GM23248 (cell line): ENCODE results near the gene FAM168A. TPM values are rescaled to one million over a fixed set of nuclear protein-coding genes. Genes with fewer than 3 reads are reported as not detected.

Experiments
- DNase-seq: peaks from one replicate; pipeline ENCODE4 v3.0.0-alpha.2; 2015
- H2AFZ ChIP-seq: fragments of 200-600 bp; sonication (generic); 2 replicates; pipeline ENCODE4 v1.6.1; 2016; ENCODE audit warnings: antibody characterized with exemption
- H3F3A ChIP-seq: fragments of 200-600 bp; sonication (generic); 2 replicates; pipeline ENCODE4 v1.6.1; 2016; ENCODE audit warnings: mild to moderate bottlenecking, antibody characterized with exemption, mixed run types; ENCODE audit not compliant: insufficient read depth
- H3K27ac ChIP-seq: fragments of 200-600 bp; sonication (generic); 2 replicates; pipeline ENCODE4 v1.5.1; 2016; ENCODE audit warnings: mild to moderate bottlenecking
- H3K27me3 ChIP-seq: fragments of 200-600 bp; sonication (generic); replicated peaks from 2 replicates; pipeline ENCODE4 v1.6.1; 2016; ENCODE audit warnings: mild to moderate bottlenecking; ENCODE audit not compliant: insufficient read depth
- H3K36me3 ChIP-seq: fragments of 200-600 bp; sonication (generic); 2 replicates; pipeline ENCODE4 v1.6.1; 2016; ENCODE audit warnings: low read depth, mild to moderate bottlenecking
- H3K4me1 ChIP-seq: fragments of 200-600 bp; sonication (generic); 2 replicates; pipeline ENCODE4 v1.6.1; 2016; ENCODE audit warnings: mild to moderate bottlenecking; ENCODE audit not compliant: insufficient read depth
- H3K4me2 ChIP-seq: fragments of 200-600 bp; sonication (generic); one replicate; pipeline ENCODE4 v1.6.1; 2016; ENCODE audit warnings: mild to moderate bottlenecking; ENCODE audit not compliant: unreplicated experiment
- H3K4me3 ChIP-seq: fragments of 200-600 bp; sonication (generic); 2 replicates; pipeline ENCODE4 v1.5.1; 2016; ENCODE audit warnings: mild to moderate bottlenecking
- H3K79me2 ChIP-seq: fragments of 200-600 bp; sonication (generic); 2 replicates; pipeline ENCODE4 v1.6.1; 2016; ENCODE audit warnings: mild to moderate bottlenecking; ENCODE audit not compliant: insufficient read depth
- H3K9ac ChIP-seq: fragments of 200-600 bp; sonication (generic); 2 replicates; pipeline ENCODE4 v1.6.1; 2016; ENCODE audit warnings: mild to moderate bottlenecking
- H3K9me2 ChIP-seq: fragments of 200-600 bp; sonication (generic); 2 replicates; pipeline ENCODE4 v1.6.1; 2016; ENCODE audit warnings: mixed run types, mild to moderate bottlenecking, moderate library complexity; ENCODE audit not compliant: insufficient read depth
- H3K9me3 ChIP-seq: fragments of 200-600 bp; sonication (generic); one replicate; pipeline ENCODE4 v1.6.1; 2017; ENCODE audit warnings: low read depth
- H4K20me1 ChIP-seq: fragments of 200-600 bp; sonication (generic); 2 replicates; pipeline ENCODE4 v1.6.0; 2016; ENCODE audit not compliant: insufficient read depth
- EZH2 ChIP-seq: fragments of 200-600 bp; sonication (generic); IDR thresholded peaks from 2 replicates; pipeline ENCODE4 v1.6.1; 2018; ENCODE audit warnings: antibody characterized with exemption, mild to moderate bottlenecking; ENCODE audit not compliant: insufficient read depth, poor library complexity, severe bottlenecking
- EZH2phosphoT487 ChIP-seq: fragments of 200-600 bp; sonication (generic); IDR thresholded peaks from 2 replicates; pipeline ENCODE4 v1.6.1; 2018; ENCODE audit warnings: antibody characterized with exemption, moderate library complexity, mild to moderate bottlenecking, low read depth; ENCODE audit not compliant: insufficient read depth
- WGBS, 2 experiments: methylation state at CpG; one replicate each; pipeline ENCODE4 v1.1.6; 2015 to 2017; ENCODE audit warnings: low lambda C conversion rate in 2 of 2, low coverage in 1 of 2; ENCODE audit errors: missing lambda C conversion rate in 2 of 2; 5-methylcytosine and 5-hydroxymethylcytosine counted together
- in situ Hi-C: fragments of 300-500 bp; cut with MboI; formaldehyde crosslinking; loops from 2 replicates; pipeline ENCODE4 v1.15.0; 2020
- polyA plus RNA-seq: library from polyadenylated mRNA; unstranded; fragments of >200 nt; fragmentation: Nextera tagmentation; extraction: Ambion mirVana; gene quantifications from 2 replicates; pipeline ENCODE4 v1.2.1, GENCODE V29; 2016
- total RNA-seq: library from RNA; depleted of rRNA; stranded (reverse); fragments of >200 nt; shearing (Covaris generic); gene quantifications from 2 replicates; pipeline ENCODE4 v1.2.3, GENCODE V29; 2014

The FAM168A gene
- total and polyA plus RNA-seq, 2 experiments from 2014 or later, result 9.1 to 26.4 TPM

DNA sequence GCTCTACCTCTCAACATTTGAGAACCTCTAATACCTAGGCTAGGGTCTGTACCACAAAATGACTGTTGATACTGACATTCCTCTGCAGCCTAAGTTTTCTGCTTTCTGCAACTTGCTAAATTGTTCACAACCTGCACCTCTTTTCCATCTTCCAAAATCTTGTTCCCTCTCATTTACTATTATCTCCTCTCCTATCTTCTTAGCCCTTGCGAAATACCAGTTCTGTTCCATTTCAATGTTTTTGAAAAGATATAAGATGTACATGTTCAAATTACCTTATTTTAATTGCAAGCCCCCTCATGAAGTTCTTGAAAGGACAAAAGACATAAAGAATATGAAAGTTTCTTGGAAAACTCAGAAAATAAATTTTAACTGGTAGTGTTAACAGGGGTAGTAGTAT lies 72.3 kb downstream of the FAM168A start:
- Histone ChIP-seq H3F3A (no peaks in the 10 kb centered on the region), H3K4me3 (no peak overlapping the region), H3K79me2 (peaks cover 84% of the 10 kb centered on the region), H3K27ac (no peak overlapping the region), H2AFZ (no peak overlapping the region), H3K9me3 (no peaks in the 10 kb centered on the region), H3K27me3 (no peaks in the 10 kb centered on the region), H3K9ac (no peak overlapping the region), H3K9me2 (no peaks in the 10 kb centered on the region), H4K20me1 (no peaks in the 10 kb centered on the region), H3K4me2 (no peak overlapping the region), H3K36me3 (no peaks in the 10 kb centered on the region), H3K4me1 (peaks cover 31% of the 10 kb centered on the region)
- TF ChIP-seq EZH2 (no peak), EZH2phosphoT487 (no peak)
- in situ Hi-C loops, result no loop called here
- 93 to 98% methylated on average over 1 of the region's 1 CpG for WGBS, 2 experiments
- DNase-seq, result no peak

GRCh38 chr11:73524774-73525173 lies 73.1 kb downstream of the FAM168A start:
- H3K36me3 ChIP-seq, result no peaks in the 10 kb centered on the region
- H4K20me1 ChIP-seq, result no peaks in the 10 kb centered on the region
- no peak overlapping the region for H3K9ac ChIP-seq
- peaks cover 37% of the 10 kb centered on the region for H3K4me1 ChIP-seq
- WGBS, 2 experiments, result 96 to 98% methylated on average over 4 of the region's 4 CpGs
- DNase-seq, result no peak
- no peak overlapping the region for H3K4me3 ChIP-seq
- H3K9me2 ChIP-seq, result no peaks in the 10 kb centered on the region
- in situ Hi-C loops, result no loop called here
- no peak overlapping the region for H3K4me2 ChIP-seq
- no peak overlapping the region for H3K27ac ChIP-seq
- peaks cover 83% of the 10 kb centered on the region for H3K79me2 ChIP-seq
- no peaks in the 10 kb centered on the region for H3K9me3 ChIP-seq
- no peaks in the 10 kb centered on the region for H3F3A ChIP-seq
- no peak overlapping the region for H2AFZ ChIP-seq
- TF ChIP-seq EZH2 (no peak), EZH2phosphoT487 (no peak)
- no peaks in the 10 kb centered on the region for H3K27me3 ChIP-seq

DNA sequence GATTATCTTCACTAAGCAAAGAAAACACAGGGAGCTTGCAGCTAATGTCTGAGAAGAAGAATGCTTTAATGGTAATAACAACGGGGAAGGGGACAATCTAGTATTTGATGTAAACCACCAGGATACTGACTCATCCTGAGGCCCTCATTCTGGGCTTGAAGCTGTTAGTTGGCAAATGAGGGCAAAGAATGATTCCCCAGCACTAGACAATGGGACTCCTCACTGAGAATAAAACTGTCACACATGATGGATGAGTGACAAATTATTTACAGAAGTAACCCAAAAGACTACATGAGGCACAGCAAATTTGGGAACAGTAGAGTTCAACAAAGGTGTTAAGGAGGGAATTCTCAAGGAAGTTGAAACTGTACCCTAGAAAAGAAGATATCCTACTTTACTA lies 76.3 kb downstream of the FAM168A start:
- Histone ChIP-seq H3K27me3 (no peaks in the 10 kb centered on the region), H3F3A (no peaks in the 10 kb centered on the region), H3K4me3 (no peak overlapping the region), H3K4me1 (peaks cover 24% of the 10 kb centered on the region), H3K9ac (no peak overlapping the region), H3K9me2 (no peaks in the 10 kb centered on the region), H3K79me2 (peaks cover 78% of the 10 kb centered on the region), H4K20me1 (no peaks in the 10 kb centered on the region), H3K36me3 (no peaks in the 10 kb centered on the region), H3K9me3 (no peaks in the 10 kb centered on the region), H3K4me2 (peak overlapping the region; percentile 1), H3K27ac (peak overlapping the region; percentile 28), H2AFZ (no peak overlapping the region)
- in situ Hi-C loops, result no loop called here
- WGBS, 2 experiments, result 0% methylated on average over 1 of the region's 1 CpG
- peak; percentile 63 for DNase-seq
- no peak for TF ChIP-seq EZH2phosphoT487
- TF ChIP-seq EZH2, result no peak

GRCh38 chr11:73520353-73521061 lies 77.4 kb downstream of the FAM168A start:
- no peak overlapping the region for H3K4me2 ChIP-seq
- no peak overlapping the region for H3K9ac ChIP-seq
- no peaks in the 10 kb centered on the region for H4K20me1 ChIP-seq
- no peak overlapping the region for H2AFZ ChIP-seq
- in situ Hi-C loops, result no loop called here
- H3K27ac ChIP-seq, result no peak overlapping the region
- H3F3A ChIP-seq, result no peaks in the 10 kb centered on the region
- TF ChIP-seq EZH2phosphoT487 (no peak), EZH2 (no peak)
- WGBS, 2 experiments, result 72 to 75% methylated on average over 2 of the region's 2 CpGs
- no peak for DNase-seq
- H3K4me1 ChIP-seq, result peaks cover 24% of the 10 kb centered on the region
- no peaks in the 10 kb centered on the region for H3K9me2 ChIP-seq
- no peaks in the 10 kb centered on the region for H3K9me3 ChIP-seq
- H3K27me3 ChIP-seq, result no peaks in the 10 kb centered on the region
- no peak overlapping the region for H3K4me3 ChIP-seq
- peaks cover 74% of the 10 kb centered on the region for H3K79me2 ChIP-seq
- no peaks in the 10 kb centered on the region for H3K36me3 ChIP-seq
